GM18499 (cell line): ENCODE results near the gene DIP2C.
"Not testable (repeated sequence)": the region's sequence is repeated elsewhere in the genome, so short reads cannot be mapped to it uniquely, and the experiment has no call there.

Experiments
- ATAC-seq: cut with Tn5 transposase; IDR thresholded peaks from one replicate; pipeline ENCODE4 v1.9.1; 2021; ENCODE audit warnings: moderate number of reproducible peaks; ENCODE audit not compliant: insufficient read depth, unreplicated experiment

Gene DIP2C

GRCh38 chr10:490891-491571 is 198.4 kb downstream of the DIP2C start:
- ATAC-seq: no peak

GRCh38 chr10:490256-490655 is 199.2 kb downstream of the DIP2C start:
- ATAC-seq: no peak

- ATAC-seq: no peak
These were observed 200.1 kb downstream of the DIP2C start for GRCh38 chr10:489330-489729.

GRCh38 chr10:488933-489215 is 200.6 kb downstream of the DIP2C start:
- no peak for ATAC-seq

GRCh38 chr10:488081-488932 is 201.2 kb downstream of the DIP2C start:
- no peak for ATAC-seq

GRCh38 chr10:486666-487322 is 202.7 kb downstream of the DIP2C start:
- no peak for ATAC-seq

GRCh38 chr10:486206-486605 is 203.3 kb downstream of the DIP2C start:
- ATAC-seq: no peak

- no peak for ATAC-seq
These were observed 203.7 kb downstream of the DIP2C start for GRCh38 chr10:485776-486175.

GRCh38 chr10:484925-485661 is 204.4 kb downstream of the DIP2C start:
- ATAC-seq: no peak

- no peak for ATAC-seq
These were observed 205.0 kb downstream of the DIP2C start for GRCh38 chr10:484441-484924.

- ATAC-seq: no peak
These were observed 206.2 kb downstream of the DIP2C start for GRCh38 chr10:483261-483660.

- no peak for ATAC-seq
These were observed 206.6 kb downstream of the DIP2C start for GRCh38 chr10:482848-483247.

GRCh38 chr10:482051-482501 is 207.4 kb downstream of the DIP2C start:
- no peak for ATAC-seq

GRCh38 chr10:481628-482027 is 207.8 kb downstream of the DIP2C start:
- no peak for ATAC-seq

GRCh38 chr10:480928-481552 is 208.4 kb downstream of the DIP2C start:
- ATAC-seq: no peak

- ATAC-seq: no peak
These were observed 209.0 kb downstream of the DIP2C start for GRCh38 chr10:480498-480927.

- not testable (repeated sequence) for ATAC-seq
These were observed 209.6 kb downstream of the DIP2C start for GRCh38 chr10:479706-480497.

- no peak for ATAC-seq
These were observed 210.8 kb downstream of the DIP2C start for GRCh38 chr10:478471-479245.
